ENCODE measurements around the gene AGK.

- TF ChIP-seq CTCF (conservative IDR thresholded peaks at IDR 0.05) (no peak), EZH2 (IDR thresholded peaks at IDR 0.05; ENCODE audit: low read depth) (no peak)
These were observed 108.3 kb downstream of the AGK start for GRCh38 chr7:141659501-141659900.

Data from PC-9 (cell line).